ENCODE measurements around the gene PCCA. TPM values are rescaled to one million over a fixed set of nuclear protein-coding genes. Genes with fewer than 3 reads are reported as not detected.

PCCA gene
- total and polyA plus RNA-seq, 5 donors: 35.6 to 56.2 (median 54.6) TPM

DNA sequence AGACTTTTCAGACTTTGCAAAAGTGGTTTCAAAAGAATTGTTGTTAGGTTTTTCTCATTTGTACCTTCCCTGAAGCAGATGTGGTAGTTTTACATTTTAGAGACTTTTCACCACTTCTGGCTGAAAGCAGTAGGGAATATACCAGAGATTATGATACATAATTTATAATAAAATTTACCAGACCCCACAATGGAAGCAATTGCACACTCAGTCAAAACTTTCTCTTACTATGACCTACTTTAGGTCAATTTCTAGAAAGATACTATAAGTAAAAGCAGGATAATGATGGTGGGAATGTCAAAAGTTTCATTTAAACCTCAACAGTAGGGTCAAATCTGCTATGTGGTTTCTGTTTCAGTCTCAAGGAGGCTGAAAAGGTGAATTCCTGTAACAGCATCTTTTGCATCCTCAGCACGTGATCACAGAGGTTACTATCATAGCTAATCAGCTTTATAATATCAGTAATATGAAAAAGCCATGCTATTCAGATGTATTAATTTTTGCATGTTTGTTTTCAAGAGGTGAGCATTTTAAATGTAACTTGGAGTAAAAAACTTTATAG, 26.9 kb downstream of the PCCA start:
- no peaks in the 10 kb centered on the region for H3K27me3 ChIP-seq (ENCODE audit: control insufficient read depth, insufficient read depth)
- intact Hi-C loops (cut with DNase I): no loop called here
- no peak overlapping the region for H3K4me3 ChIP-seq (ENCODE audit: low read length)
- DNase-seq: no peak
- H3K4me1 ChIP-seq (ENCODE audit: control insufficient read depth, insufficient read depth, low read length): no peaks in the 10 kb centered on the region
- H3K27ac ChIP-seq (ENCODE audit: low read length): no peak overlapping the region
- no peaks in the 10 kb centered on the region for H3K9me3 ChIP-seq (ENCODE audit: control insufficient read depth, low read length)
- no peak for ATAC-seq
- WGBS: 86% methylated on average over 1 of the region's 1 CpG

DNA sequence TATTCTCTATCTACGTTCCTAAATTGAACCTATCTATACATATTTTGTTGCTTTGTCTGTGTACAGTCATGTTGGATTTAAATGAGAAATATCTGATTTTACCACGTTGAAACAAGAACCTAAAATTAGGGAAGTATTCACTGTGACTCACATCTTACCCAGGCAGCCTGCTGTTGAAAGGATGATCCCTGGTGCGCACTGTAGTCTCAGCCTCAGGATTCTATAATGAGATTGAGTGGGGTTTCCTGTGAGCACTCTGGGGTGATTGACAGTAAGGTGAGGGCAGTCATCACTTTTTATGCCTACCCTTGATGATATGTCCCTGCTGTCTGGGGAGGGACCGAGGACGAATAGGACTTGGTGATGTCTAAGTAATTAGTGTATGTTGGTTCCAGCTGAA, 35.4 kb downstream of the PCCA start:
- H3K4me1 ChIP-seq (ENCODE audit: control insufficient read depth, insufficient read depth, low read length): no peaks in the 10 kb centered on the region
- ATAC-seq (no peak), DNase-seq (no peak)
- WGBS: 79% methylated on average over 5 of the region's 5 CpGs
- no peaks in the 10 kb centered on the region for H3K27me3 ChIP-seq (ENCODE audit: control insufficient read depth, insufficient read depth)
- no peaks in the 10 kb centered on the region for H3K9me3 ChIP-seq (ENCODE audit: control insufficient read depth, low read length)
- H3K27ac ChIP-seq (ENCODE audit: low read length): no peak overlapping the region
- intact Hi-C loops (cut with DNase I): no loop called here
- H3K4me3 ChIP-seq (ENCODE audit: low read length): no peak overlapping the region

DNA sequence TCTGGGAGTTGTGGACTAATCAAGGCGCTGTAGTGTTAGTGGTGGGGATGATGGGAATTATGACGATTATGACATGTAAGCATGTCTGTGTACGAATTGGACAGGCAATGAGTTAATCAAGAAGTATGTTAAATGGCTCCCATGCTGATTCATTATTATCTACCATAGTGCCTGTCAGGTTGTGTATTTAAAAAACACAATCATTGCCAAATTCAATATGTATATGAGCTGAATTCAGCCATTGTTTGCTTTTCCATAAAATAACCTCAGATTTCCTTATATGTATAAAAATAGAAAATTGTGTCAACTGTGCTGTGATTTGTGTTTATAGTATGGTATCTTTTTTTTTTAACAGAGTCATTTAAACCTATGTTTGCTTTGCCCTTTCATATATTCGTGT, 37.1 kb downstream of the PCCA start:
- intact Hi-C loops (cut with DNase I): no loop called here
- H3K9me3 ChIP-seq (ENCODE audit: control insufficient read depth, low read length): no peaks in the 10 kb centered on the region
- no peaks in the 10 kb centered on the region for H3K27me3 ChIP-seq (ENCODE audit: control insufficient read depth, insufficient read depth)
- H3K4me3 ChIP-seq (ENCODE audit: low read length): no peak overlapping the region
- DNase-seq: no peak
- H3K27ac ChIP-seq (ENCODE audit: low read length): no peak overlapping the region
- H3K4me1 ChIP-seq (ENCODE audit: control insufficient read depth, insufficient read depth, low read length): no peaks in the 10 kb centered on the region
- 95% methylated on average over 4 of the region's 4 CpGs for WGBS
- no peak for ATAC-seq

DNA sequence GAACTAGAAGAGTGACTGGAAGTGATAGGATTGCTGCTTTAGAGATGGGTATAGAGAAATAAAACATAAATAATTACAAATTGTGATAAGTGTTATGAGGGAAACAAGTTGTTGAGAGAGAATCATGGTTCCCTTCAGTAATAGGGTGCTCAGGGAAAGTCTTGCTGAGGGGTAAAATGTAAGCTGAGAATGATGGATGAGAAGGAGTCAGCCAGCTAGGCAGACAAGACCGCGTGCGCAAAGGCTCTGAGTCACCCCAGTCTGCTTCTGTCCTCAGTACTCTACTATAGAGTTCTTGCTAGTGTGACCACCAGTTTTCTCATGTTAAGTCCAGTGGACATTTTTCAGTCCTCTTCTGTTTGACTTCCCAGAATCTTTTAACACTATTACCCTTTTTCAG, 39.5 kb downstream of the PCCA start:
- WGBS: 96% methylated on average over 3 of the region's 3 CpGs
- H3K27me3 ChIP-seq (ENCODE audit: control insufficient read depth, insufficient read depth): no peaks in the 10 kb centered on the region
- no peaks in the 10 kb centered on the region for H3K9me3 ChIP-seq (ENCODE audit: control insufficient read depth, low read length)
- DNase-seq (no peak), ATAC-seq (no peak)
- H3K27ac ChIP-seq (ENCODE audit: low read length): no peak overlapping the region
- intact Hi-C loops (cut with DNase I): no loop called here
- no peak overlapping the region for H3K4me3 ChIP-seq (ENCODE audit: low read length)
- H3K4me1 ChIP-seq (ENCODE audit: control insufficient read depth, insufficient read depth, low read length): no peaks in the 10 kb centered on the region

DNA sequence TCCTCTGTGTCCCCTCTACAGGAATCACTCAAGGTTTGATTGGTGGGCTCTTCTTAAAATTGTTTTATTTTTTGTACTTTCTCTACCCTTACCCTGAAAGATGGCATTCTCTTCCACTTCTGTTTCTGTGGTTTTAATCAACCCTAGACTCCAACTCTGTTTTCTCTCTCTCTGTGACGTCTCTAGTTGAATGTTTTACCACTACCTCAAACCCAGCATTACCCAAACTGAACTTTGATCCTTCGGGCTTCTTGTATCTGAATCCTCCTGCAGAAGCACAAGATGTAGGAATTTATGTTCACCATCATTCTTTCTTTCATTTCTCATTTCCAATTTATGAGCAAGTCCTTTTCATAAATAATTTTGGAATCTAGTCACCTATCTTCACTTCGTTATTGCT, 39.9 kb downstream of the PCCA start:
- intact Hi-C loops (cut with DNase I): no loop called here
- DNase-seq (no peak), ATAC-seq (no peak)
- no peaks in the 10 kb centered on the region for H3K27me3 ChIP-seq (ENCODE audit: control insufficient read depth, insufficient read depth)
- 94% methylated on average over 3 of the region's 3 CpGs for WGBS
- H3K9me3 ChIP-seq (ENCODE audit: control insufficient read depth, low read length): no peaks in the 10 kb centered on the region
- H3K4me1 ChIP-seq (ENCODE audit: control insufficient read depth, insufficient read depth, low read length): no peaks in the 10 kb centered on the region
- H3K27ac ChIP-seq (ENCODE audit: low read length): no peak overlapping the region
- no peak overlapping the region for H3K4me3 ChIP-seq (ENCODE audit: low read length)

DNA sequence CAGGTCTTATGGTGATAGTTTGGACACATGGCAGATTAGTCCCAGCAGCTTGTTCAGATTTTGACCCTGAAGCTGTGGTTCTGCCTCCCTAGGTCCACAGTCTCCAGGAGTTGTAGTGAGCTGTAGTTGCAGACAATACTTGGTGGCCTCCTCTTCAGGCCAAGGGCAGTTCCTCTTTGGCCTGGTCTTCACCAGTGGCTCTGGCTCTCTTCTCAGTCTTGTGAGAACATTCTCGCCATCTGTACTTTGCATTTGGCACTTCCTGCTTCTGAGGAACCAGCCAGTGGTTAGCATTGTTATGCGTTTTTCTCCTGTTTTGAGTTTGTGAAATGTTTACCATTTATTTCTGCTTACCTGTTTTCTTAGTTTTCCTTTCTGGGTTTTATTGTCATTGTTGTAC, 40.7 kb downstream of the PCCA start:
- no peak overlapping the region for H3K27ac ChIP-seq (ENCODE audit: low read length)
- WGBS: 71% methylated on average over 2 of the region's 2 CpGs
- DNase-seq (peak in 1 of 3 donors; percentile 45), ATAC-seq (peak in 1 of 2 donors; percentile 41)
- H3K4me1 ChIP-seq (ENCODE audit: control insufficient read depth, insufficient read depth, low read length): no peaks in the 10 kb centered on the region
- no peaks in the 10 kb centered on the region for H3K9me3 ChIP-seq (ENCODE audit: control insufficient read depth, low read length)
- H3K4me3 ChIP-seq (ENCODE audit: low read length): no peak overlapping the region
- intact Hi-C loops (cut with DNase I): no loop called here
- no peaks in the 10 kb centered on the region for H3K27me3 ChIP-seq (ENCODE audit: control insufficient read depth, insufficient read depth)

DNA sequence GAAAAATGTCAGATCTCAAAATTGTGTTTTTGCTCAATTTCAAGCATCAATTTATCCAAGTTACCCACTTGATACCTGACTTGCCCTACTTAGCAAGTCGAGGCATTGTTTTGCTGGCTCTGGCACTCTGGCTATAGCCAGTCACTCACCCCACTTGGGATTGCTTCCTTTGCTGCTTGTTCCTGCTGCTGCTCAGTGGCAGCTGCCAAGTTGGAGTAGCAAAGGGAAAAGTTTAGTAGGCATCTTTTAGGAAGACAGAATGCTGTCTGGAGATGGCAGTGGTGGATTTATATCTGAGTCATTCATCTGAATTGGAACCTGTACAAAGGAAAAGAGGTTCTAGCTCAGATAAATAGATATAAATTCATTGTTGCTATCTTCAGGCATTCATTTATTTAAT, 41.2 kb downstream of the PCCA start:
- Histone ChIP-seq H3K27me3 (ENCODE audit: control insufficient read depth, insufficient read depth) (no peaks in the 10 kb centered on the region), H3K9me3 (ENCODE audit: control insufficient read depth, low read length) (no peaks in the 10 kb centered on the region), H3K27ac (ENCODE audit: low read length) (no peak overlapping the region), H3K4me1 (ENCODE audit: control insufficient read depth, insufficient read depth, low read length) (no peaks in the 10 kb centered on the region), H3K4me3 (ENCODE audit: low read length) (no peak overlapping the region)
- ATAC-seq (peak; percentile 57 to 65), DNase-seq (peak in 1 of 3 donors; percentile 49)
- 31% methylated on average over 1 of the region's 1 CpG for WGBS
- intact Hi-C loops (cut with DNase I): no loop called here

DNA sequence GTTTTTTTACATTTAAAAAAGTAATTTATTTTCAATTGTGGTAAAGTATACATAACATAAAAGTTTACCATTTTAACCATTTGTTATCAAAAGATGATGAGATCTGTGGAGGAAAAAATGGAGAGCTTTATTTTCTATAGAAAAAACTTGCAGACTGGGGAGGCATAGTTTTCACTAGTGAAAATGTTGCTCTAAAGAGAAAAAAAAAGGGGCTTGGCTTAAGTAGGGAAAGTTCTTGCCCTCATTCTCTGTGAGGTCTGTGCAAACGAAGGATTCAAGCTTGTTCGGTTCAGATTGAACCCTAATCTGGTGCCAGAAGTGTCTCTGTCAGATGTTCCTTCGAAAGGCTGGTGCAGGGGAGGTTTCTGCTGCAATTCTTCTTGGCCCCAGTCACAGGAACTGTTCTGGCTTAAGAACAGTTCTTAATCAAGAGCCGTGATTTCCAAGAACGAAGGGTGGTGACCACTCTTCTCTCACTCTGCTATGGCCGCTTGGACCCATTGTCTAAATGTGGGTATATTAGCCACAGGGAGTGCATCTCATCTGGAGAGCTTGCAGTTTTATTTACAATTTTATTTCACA, 42.1 kb downstream of the PCCA start:
- intact Hi-C loops (cut with DNase I): no loop called here
- peak; percentile 59 to 70 for ATAC-seq

DNA sequence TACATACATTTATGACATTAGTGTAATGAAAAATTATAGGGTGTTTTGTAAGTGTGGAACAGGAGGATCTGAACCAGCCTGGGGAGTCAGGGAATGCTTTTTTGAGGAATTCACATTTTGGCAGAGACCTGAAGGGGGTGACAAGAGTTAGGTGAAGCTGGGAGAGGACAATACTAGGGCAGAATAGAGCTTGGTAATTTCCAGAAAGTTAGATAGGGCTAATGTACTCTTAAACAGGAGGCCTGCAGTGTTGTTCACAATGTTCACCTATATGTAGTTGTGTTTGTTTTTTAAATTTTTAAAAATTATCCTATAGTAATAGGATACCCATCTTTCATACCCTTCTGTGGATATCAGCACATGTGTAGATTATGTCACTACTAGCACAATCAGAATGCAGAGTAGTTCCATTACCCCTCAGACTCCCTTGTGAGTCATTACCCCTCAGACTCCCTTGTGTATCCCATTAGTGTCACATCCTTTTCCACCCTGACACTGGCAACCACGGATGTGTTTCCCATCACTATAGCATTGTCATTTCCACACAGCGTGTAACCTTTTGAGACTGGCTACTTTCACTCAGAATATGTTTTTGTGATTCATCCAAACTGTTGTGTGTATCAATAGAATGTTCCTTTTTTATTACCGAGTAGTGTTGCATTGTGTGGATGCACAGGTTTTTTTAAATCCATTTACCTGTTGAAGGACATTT, 43.1 kb downstream of the PCCA start:
- no peaks in the 10 kb centered on the region for H3K27me3 ChIP-seq (ENCODE audit: control insufficient read depth, insufficient read depth)
- H3K4me1 ChIP-seq (ENCODE audit: control insufficient read depth, insufficient read depth, low read length): no peaks in the 10 kb centered on the region
- DNase-seq (no peak), ATAC-seq (peak in 1 of 2 donors; percentile 80)
- H3K27ac ChIP-seq (ENCODE audit: low read length): no peak overlapping the region
- no peak overlapping the region for H3K4me3 ChIP-seq (ENCODE audit: low read length)
- no peaks in the 10 kb centered on the region for H3K9me3 ChIP-seq (ENCODE audit: control insufficient read depth, low read length)
- intact Hi-C loops (cut with DNase I): no loop called here
- 56% methylated on average over 3 of the region's 3 CpGs for WGBS

More for the DNA sequence above, 42.1 kb downstream of the PCCA start:
- no peak overlapping the region for H3K4me3 ChIP-seq (ENCODE audit: low read length)
- no peak for DNase-seq
- H3K9me3 ChIP-seq (ENCODE audit: control insufficient read depth, low read length): no peaks in the 10 kb centered on the region
- H3K27me3 ChIP-seq (ENCODE audit: control insufficient read depth, insufficient read depth): no peaks in the 10 kb centered on the region
- H3K27ac ChIP-seq (ENCODE audit: low read length): no peak overlapping the region
- 69% methylated on average over 6 of the region's 6 CpGs for WGBS
- no peaks in the 10 kb centered on the region for H3K4me1 ChIP-seq (ENCODE audit: control insufficient read depth, insufficient read depth, low read length)

DNA sequence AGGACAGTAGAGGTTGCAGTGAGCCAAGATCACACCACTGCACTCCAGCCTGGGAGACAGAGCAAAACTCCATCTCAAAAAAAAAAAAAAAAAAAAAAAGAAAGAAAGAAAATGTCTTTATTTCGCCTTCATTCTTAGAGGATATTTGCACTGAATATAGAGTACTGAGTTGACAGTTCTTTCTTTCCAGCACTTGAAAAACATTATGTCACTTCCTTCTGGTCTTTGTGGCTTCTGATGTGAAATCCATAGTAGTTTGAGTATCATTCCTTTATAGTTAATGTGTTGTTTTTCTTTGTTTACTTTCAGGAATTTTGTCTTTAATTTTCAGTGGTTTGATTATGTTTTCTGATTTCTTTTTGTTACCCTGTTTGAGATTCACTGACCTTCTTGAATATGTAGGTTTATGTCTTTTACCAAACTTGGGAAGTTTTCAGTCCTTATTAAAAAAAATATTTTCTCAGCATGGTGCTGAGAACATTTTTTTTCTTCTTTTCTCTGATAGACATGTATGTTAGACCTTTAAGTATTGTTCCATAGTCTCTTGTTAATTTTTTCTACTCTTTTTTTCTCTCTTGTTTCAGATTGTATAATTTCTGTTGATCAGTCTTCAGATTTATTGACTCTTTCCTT, 50.1 kb downstream of the PCCA start:
- no peaks in the 10 kb centered on the region for H3K27me3 ChIP-seq (ENCODE audit: control insufficient read depth, insufficient read depth)
- no peaks in the 10 kb centered on the region for H3K4me1 ChIP-seq (ENCODE audit: control insufficient read depth, insufficient read depth, low read length)
- 85% methylated on average over 1 of the region's 1 CpG for whole genome bisulfite sequencing
- H3K27ac ChIP-seq (ENCODE audit: low read length): no peak overlapping the region
- no peaks in the 10 kb centered on the region for H3K9me3 ChIP-seq (ENCODE audit: control insufficient read depth, low read length)
- no peak for DNase-seq
- ATAC-seq: no peak
- no peak overlapping the region for H3K4me3 ChIP-seq (ENCODE audit: low read length)
- intact Hi-C loops (cut with DNase I): no loop called here

DNA sequence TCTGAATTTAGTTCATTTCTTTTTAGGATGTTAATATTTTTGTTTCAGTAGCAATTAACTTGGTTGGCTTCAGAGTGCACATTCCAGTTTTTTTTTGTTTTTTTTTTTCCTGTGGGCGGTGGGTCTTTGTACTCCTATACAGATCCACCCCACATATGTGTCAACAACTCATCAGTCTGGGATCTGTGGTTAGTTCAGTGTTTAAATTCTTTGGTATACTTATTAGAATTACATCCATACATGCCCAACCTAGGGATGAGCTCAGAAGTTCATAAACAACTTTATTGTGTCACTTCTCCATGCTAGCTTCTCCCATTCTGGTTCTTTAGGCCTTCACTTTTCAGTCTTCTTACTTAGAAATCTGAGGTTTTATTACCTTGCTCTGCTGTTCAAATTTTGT, 50.9 kb downstream of the PCCA start:
- H3K4me3 ChIP-seq (ENCODE audit: low read length): no peak overlapping the region
- no peak for DNase-seq
- no peaks in the 10 kb centered on the region for H3K27me3 ChIP-seq (ENCODE audit: control insufficient read depth, insufficient read depth)
- H3K9me3 ChIP-seq (ENCODE audit: control insufficient read depth, low read length): no peaks in the 10 kb centered on the region
- 92% methylated on average over 1 of the region's 1 CpG for WGBS
- H3K27ac ChIP-seq (ENCODE audit: low read length): no peak overlapping the region
- H3K4me1 ChIP-seq (ENCODE audit: control insufficient read depth, insufficient read depth, low read length): no peaks in the 10 kb centered on the region
- intact Hi-C loops (cut with DNase I): no loop called here
- no peak for ATAC-seq
